Measurements from ENCODE around the gene IREB2. TPM values are rescaled to one million over a fixed set of nuclear protein-coding genes. Genes with fewer than 3 reads are reported as not detected.

The IREB2 gene
- total and polyA plus RNA-seq, 2 experiments from 2014 or later: 23.4 to 68.4 TPM

DNA sequence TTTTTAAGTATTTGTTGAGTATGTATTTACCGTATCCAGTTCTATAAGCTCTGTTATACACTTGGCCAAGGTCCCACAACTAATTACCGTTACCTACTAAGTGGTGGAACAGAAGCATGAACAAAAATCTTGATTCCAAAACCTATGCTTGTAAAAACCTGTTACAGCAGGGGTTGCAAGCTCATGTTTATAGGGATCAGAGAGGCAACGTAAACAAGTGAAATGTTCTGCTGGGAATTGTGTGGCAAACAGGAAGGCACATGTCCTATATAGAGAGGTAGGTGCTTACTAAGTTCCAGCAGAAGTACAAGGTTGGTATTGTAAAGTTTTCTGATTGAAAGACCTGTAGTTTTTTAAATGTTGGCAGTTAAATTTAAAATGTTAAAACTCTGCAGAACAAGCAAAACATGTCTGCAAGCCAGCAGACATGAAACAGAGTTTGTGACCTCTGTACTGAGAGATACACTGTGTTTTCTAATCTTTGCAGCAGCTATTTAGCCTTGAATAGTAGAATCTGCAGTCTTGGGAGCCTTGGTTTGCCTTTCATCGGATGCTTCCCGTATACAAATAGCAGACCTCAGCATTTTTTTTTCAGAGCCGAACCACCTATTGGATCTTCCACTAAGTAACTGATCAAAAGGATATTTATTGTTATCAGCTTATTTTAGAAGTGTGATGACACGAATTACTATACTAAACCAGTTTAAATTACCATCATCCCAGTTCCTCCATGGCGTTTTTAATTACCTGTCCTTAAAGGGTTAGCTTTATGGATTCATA lies 11.4 kb downstream of the IREB2 start:
- no peak for ATAC-seq

More for the DNA sequence above, 11.4 kb downstream of the IREB2 start:
- DNase-seq (ENCODE audit: low spot score): no peak
- TF ChIP-seq EZH2phosphoT487 (IDR thresholded peaks at IDR 0.05; ENCODE audit: unreplicated experiment) (no peak), CREB1 (CRISPR knock-in tag; IDR thresholded peaks at IDR 0.05; ENCODE audit: low read depth) (no peak), STAT1 (IDR thresholded peaks at IDR 0.05; ENCODE audit: unreplicated experiment) (no peak), ZNF331 (CRISPR knock-in tag; IDR thresholded peaks at IDR 0.05; ENCODE audit: low read depth) (no peak), EZH2 (IDR thresholded peaks at IDR 0.05; ENCODE audit: low read depth, unreplicated experiment) (no peak), ZNF114 (CRISPR knock-in tag; IDR thresholded peaks at IDR 0.05) (no peak), NANOG (IDR thresholded peaks at IDR 0.05; ENCODE audit: borderline replicate concordance) (no peak), POLR2AphosphoS5 (IDR thresholded peaks at IDR 0.05; ENCODE audit: low read depth) (no peak)
- TF ChIP-seq, protein P1, sequence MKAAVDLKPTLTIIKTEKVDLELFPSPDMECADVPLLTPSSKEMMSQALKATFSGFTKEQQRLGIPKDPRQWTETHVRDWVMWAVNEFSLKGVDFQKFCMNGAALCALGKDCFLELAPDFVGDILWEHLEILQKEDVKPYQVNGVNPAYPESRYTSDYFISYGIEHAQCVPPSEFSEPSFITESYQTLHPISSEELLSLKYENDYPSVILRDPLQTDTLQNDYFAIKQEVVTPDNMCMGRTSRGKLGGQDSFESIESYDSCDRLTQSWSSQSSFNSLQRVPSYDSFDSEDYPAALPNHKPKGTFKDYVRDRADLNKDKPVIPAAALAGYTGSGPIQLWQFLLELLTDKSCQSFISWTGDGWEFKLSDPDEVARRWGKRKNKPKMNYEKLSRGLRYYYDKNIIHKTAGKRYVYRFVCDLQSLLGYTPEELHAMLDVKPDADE (IDR thresholded peaks at IDR 0.05): no peak
- TF ChIP-seq, protein P2, sequence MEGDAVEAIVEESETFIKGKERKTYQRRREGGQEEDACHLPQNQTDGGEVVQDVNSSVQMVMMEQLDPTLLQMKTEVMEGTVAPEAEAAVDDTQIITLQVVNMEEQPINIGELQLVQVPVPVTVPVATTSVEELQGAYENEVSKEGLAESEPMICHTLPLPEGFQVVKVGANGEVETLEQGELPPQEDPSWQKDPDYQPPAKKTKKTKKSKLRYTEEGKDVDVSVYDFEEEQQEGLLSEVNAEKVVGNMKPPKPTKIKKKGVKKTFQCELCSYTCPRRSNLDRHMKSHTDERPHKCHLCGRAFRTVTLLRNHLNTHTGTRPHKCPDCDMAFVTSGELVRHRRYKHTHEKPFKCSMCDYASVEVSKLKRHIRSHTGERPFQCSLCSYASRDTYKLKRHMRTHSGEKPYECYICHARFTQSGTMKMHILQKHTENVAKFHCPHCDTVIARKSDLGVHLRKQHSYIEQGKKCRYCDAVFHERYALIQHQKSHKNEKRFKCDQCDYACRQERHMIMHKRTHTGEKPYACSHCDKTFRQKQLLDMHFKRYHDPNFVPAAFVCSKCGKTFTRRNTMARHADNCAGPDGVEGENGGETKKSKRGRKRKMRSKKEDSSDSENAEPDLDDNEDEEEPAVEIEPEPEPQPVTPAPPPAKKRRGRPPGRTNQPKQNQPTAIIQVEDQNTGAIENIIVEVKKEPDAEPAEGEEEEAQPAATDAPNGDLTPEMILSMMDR (conservative IDR thresholded peaks at IDR 0.05; ENCODE audit: low read depth in 2 of 2): no peak
- TF ChIP-seq, protein P3, sequence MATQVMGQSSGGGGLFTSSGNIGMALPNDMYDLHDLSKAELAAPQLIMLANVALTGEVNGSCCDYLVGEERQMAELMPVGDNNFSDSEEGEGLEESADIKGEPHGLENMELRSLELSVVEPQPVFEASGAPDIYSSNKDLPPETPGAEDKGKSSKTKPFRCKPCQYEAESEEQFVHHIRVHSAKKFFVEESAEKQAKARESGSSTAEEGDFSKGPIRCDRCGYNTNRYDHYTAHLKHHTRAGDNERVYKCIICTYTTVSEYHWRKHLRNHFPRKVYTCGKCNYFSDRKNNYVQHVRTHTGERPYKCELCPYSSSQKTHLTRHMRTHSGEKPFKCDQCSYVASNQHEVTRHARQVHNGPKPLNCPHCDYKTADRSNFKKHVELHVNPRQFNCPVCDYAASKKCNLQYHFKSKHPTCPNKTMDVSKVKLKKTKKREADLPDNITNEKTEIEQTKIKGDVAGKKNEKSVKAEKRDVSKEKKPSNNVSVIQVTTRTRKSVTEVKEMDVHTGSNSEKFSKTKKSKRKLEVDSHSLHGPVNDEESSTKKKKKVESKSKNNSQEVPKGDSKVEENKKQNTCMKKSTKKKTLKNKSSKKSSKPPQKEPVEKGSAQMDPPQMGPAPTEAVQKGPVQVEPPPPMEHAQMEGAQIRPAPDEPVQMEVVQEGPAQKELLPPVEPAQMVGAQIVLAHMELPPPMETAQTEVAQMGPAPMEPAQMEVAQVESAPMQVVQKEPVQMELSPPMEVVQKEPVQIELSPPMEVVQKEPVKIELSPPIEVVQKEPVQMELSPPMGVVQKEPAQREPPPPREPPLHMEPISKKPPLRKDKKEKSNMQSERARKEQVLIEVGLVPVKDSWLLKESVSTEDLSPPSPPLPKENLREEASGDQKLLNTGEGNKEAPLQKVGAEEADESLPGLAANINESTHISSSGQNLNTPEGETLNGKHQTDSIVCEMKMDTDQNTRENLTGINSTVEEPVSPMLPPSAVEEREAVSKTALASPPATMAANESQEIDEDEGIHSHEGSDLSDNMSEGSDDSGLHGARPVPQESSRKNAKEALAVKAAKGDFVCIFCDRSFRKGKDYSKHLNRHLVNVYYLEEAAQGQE (IDR thresholded peaks at IDR 0.05; ENCODE audit: unreplicated experiment): no peak
- Histone ChIP-seq H4K20me1 (replicated peaks; ENCODE audit: insufficient read depth) (peaks cover 53% of the 10 kb centered on the region), H3K4me3 (no peak overlapping the region), H3K36me3 (ENCODE audit: insufficient read depth) (peaks cover 7% of the 10 kb centered on the region; the same call in 1 of the 2 replicates), H3K4me1 (ENCODE audit: insufficient read depth) (peaks cover 18% of the 10 kb centered on the region), H2AFZ (no peak overlapping the region), H3K4me2 (no peak overlapping the region), H3K9me2 (ENCODE audit: insufficient read depth) (no peaks in the 10 kb centered on the region; the same call in 1 of the 2 replicates), H3K27ac (ENCODE audit: low read depth) (peak overlapping the region; percentile 56; the same call in 1 of the 2 replicates), H3K79me2 (replicated peaks; ENCODE audit: insufficient read depth) (peaks cover 100% of the 10 kb centered on the region), H3K27me3 (ENCODE audit: insufficient read depth) (no peaks in the 10 kb centered on the region), H3F3A (replicated peaks; ENCODE audit: low read depth) (no peaks in the 10 kb centered on the region)
- H3K4me1 Mint-ChIP-seq: peaks cover 23% of the 10 kb centered on the region
- H3K27ac Mint-ChIP-seq: no peak overlapping the region
- H3K4me3 Mint-ChIP-seq: no peak overlapping the region
- H3K36me3 Mint-ChIP-seq (ENCODE audit: low read depth): peaks cover 32% of the 10 kb centered on the region
- H3K9me3 Mint-ChIP-seq: no peaks in the 10 kb centered on the region
- H3K27me3 Mint-ChIP-seq (ENCODE audit: insufficient read depth, low read depth, poor library complexity): peaks cover 1% of the 10 kb centered on the region

All from GM23338 (cell line).